ENCODE measurements around the gene ATP2B3.

Gene ATP2B3

GRCh38 chrX:153517423-153517822 is at the start of gene ATP2B3:
Gene ATP2B3 (plus strand): TSS chrX:153517642. CDS start chrX:153536248, 18,606 bp downstream.
- TF ChIP-seq, protein P1, sequence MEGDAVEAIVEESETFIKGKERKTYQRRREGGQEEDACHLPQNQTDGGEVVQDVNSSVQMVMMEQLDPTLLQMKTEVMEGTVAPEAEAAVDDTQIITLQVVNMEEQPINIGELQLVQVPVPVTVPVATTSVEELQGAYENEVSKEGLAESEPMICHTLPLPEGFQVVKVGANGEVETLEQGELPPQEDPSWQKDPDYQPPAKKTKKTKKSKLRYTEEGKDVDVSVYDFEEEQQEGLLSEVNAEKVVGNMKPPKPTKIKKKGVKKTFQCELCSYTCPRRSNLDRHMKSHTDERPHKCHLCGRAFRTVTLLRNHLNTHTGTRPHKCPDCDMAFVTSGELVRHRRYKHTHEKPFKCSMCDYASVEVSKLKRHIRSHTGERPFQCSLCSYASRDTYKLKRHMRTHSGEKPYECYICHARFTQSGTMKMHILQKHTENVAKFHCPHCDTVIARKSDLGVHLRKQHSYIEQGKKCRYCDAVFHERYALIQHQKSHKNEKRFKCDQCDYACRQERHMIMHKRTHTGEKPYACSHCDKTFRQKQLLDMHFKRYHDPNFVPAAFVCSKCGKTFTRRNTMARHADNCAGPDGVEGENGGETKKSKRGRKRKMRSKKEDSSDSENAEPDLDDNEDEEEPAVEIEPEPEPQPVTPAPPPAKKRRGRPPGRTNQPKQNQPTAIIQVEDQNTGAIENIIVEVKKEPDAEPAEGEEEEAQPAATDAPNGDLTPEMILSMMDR (IDR thresholded peaks at IDR 0.05; ENCODE audit: extremely low read depth, missing control alignments) = no peak
- no peak for DNase-seq (ENCODE audit: low spot score)

GRCh38 chrX:153468008-153468580 is 49.3 kb upstream of the ATP2B3 start:
- no peak for DNase-seq (ENCODE audit: low spot score)
- TF ChIP-seq, protein P1 (IDR thresholded peaks at IDR 0.05; ENCODE audit: extremely low read depth, missing control alignments) = no peak

DNA sequence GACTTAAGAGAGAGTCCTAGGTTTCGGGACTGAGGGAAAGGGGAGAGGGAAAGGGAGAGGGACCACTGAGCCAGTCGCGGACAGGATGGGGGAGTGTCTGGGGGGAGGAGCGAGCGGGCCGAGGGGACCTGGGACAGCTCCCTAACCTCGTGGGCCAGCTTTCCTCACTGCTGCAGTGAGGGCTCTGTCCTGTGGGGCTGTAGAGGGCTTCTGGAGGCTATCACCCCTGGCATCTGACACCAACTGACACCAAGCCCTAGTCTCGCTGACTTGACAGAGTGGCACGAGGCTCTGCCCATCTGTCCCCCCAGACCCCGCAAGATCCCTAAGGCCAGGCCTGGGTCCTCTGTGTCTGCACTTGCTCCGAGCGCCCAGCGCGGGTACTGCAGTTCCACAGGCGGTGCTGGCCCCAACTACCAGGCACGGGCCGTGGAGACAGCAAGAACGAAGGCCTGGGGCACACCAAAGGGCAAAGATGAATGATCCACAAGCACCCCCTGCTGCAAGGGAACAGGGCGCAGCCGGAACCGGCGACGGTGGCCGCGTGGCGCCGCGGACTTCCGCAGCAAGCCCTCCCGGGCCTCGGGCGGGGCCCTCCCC is 47.5 kb upstream of the ATP2B3 start:
- peak; percentile 45 for DNase-seq (ENCODE audit: low spot score)
- TF ChIP-seq, protein P1 (IDR thresholded peaks at IDR 0.05; ENCODE audit: extremely low read depth, missing control alignments) = no peak

DNA sequence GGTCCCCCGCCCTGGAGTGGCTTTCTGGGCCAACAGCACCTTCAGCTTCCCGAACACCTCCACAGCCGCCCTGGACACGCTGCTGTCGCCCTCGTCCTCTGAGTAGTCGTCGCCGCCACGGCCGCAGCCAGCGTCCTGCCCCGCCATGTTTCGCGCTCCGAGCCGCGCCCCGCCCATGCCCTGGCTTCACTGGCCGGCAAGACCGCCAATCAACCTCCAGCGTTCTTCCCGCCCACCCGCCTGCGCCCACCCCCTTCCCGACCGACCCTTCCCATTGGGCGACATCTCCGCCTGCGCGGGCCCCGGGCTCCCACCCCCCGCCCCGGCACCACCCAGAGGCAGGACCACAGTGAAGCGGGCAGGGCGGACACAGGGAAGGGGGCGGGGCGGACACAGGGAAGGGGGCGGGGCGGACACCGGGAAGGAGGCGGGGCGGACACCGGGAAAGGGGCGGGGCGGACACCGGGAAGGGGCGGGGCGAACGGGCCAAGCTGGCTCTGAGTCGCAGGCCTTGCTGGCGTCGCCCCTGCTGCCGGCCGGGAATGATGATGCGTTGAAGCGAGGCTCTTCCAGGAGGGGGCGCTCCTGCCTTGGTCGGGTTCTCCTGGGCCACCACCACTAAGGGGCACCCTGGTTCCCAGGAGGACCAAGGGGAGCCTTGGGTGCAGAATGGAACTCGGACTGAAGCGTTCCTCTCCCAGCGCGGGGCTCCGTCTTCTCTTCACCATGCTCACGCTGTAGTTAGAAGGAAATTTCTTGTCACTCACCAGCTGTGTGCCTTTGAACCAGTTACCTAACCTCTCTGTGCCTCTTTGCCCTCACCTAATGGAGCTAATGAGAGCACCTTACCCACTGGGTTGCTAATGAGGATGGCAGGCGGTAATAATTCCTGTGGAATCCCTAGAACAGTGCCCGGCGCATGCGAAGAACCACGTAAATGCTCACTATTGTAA is 46.8 kb upstream of the ATP2B3 start, which contains the start of gene HAUS7:
HAUS7 (minus strand) TSS at position 166 of the 953 bp plus-strand sequence; CDS start at position 147, 19 bp downstream.
- TF ChIP-seq, protein P1 (IDR thresholded peaks at IDR 0.05; ENCODE audit: extremely low read depth, missing control alignments) = peak; percentile 43
- DNase-seq (ENCODE audit: low spot score) = peak; percentile 96

DNA sequence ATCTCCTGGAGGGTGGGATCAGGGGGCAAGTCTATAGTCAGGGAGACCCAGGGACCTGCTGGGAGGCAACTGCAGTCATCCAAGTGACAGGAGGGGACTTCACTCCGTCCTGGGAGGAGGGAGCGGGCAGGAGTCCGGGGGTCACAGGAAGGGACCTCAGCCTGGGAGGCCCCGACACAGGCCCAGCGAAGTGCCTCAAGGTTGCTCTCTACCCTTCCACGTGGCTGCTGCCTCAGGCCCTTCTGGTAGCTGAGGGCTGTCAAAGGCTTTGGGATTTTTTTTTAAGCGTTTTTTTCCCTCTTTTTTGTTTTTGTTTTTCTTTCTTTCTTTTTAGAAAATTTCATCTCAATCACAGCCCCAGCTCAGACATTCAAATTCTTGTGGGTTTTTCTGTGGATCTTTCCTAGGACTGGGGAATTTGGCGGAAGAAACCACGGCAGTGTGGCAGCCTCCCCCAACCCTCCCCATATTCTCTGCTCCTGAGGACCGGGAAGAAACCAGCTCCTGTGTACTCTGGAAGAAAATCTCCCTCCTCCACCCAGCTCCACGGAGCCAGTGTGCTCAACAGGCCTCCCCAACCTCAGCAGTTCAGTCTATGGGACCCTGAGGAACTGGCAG is 45.7 kb upstream of the ATP2B3 start:
- TF ChIP-seq, protein P1 (IDR thresholded peaks at IDR 0.05; ENCODE audit: extremely low read depth, missing control alignments) = no peak
- DNase-seq (ENCODE audit: low spot score) = no peak

DNA sequence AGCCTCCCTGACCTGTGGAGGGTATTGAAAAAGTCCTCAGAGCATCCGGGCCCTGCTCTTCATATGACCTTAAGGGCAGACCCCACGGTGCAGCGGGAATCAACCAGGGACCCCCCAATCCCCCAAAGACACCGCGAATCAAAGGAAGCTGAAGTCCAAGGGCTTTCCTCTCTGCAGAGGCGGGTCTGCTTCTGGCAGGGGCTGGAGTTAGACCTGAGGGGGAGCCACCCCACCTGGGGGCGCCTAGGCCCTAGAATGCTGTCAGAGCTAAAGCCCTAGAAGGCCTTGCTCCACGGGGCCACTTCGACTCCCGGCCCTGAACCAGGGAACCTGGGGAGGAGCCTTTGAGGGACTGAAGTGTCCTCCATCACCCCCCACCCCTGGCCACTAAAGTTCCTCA is 44.3 kb upstream of the ATP2B3 start:
- DNase-seq (ENCODE audit: low spot score) = no peak
- TF ChIP-seq, protein P1 (IDR thresholded peaks at IDR 0.05; ENCODE audit: extremely low read depth, missing control alignments) = no peak
